WTC11 (cell line): ENCODE results near the gene VCP.

ENCODE experiments used
- SP1 ChIP-seq: sonication (generic); formaldehyde crosslinking; conservative IDR thresholded peaks from 2 replicates; pipeline ENCODE4 v1.8.1; 2022; ENCODE audit warnings: missing genetic modification reagents
- TF ChIP-seq, protein P1 (sequence below): fragments of 200-600 bp; IDR thresholded peaks from 2 replicates; pipeline ENCODE4 v1.8.0; 2022; ENCODE audit warnings: antibody characterized with exemption

DNA sequence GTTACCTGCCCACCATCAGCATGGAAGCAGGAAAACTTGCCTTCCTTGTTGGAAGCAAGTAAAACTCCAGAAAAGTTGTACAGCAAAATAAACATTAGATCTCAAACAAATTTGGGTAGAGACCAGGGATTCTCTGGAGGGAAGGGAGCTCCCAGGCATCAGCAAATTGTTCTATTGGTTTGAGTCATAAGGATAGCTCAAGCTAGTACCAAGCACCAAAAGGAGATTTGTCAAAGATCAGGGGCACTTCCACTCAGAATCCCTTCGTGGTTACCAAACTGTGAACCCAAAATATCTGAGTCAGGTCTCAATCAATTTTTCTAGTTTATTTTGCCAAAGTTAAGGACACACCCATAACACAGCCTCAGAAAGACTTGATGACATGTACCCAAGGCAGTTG, 45.1 kb downstream of the VCP start:
- TF ChIP-seq, protein P1, sequence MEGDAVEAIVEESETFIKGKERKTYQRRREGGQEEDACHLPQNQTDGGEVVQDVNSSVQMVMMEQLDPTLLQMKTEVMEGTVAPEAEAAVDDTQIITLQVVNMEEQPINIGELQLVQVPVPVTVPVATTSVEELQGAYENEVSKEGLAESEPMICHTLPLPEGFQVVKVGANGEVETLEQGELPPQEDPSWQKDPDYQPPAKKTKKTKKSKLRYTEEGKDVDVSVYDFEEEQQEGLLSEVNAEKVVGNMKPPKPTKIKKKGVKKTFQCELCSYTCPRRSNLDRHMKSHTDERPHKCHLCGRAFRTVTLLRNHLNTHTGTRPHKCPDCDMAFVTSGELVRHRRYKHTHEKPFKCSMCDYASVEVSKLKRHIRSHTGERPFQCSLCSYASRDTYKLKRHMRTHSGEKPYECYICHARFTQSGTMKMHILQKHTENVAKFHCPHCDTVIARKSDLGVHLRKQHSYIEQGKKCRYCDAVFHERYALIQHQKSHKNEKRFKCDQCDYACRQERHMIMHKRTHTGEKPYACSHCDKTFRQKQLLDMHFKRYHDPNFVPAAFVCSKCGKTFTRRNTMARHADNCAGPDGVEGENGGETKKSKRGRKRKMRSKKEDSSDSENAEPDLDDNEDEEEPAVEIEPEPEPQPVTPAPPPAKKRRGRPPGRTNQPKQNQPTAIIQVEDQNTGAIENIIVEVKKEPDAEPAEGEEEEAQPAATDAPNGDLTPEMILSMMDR = no peak
- TF ChIP-seq SP1 (CRISPR knock-in tag) = no peak
